Body of pancreas (tissue), 4 donors: ENCODE results near the gene CTBP1. TPM values are rescaled to one million over a fixed set of nuclear protein-coding genes. Genes with fewer than 3 reads are reported as not detected.

Experiments
- ATAC-seq: fragments of 150-250 bp; one replicate; pipeline ENCODE4 v1.9.1; 2016
- DNase-seq, 4 donors: peaks; one replicate each; pipeline ENCODE4 v3.0.0-alpha.2; 2019
- H3K27ac ChIP-seq, 4 donors: fragments of 200-600 bp; sonication (generic); 1 replicate in 3 of 4; 2 replicates in 1 of 4; pipeline versions ENCODE4 v1.5.1 to v1.6.1; 2016 to 2019; ENCODE audit warnings: mild to moderate bottlenecking in 1 of 4, mixed read lengths in 1 of 4, moderate library complexity in 1 of 4
- H3K27me3 ChIP-seq, 2 donors: fragments of 200-600 bp; sonication (generic); one replicate each; pipeline ENCODE4 v1.6.0; 2016; ENCODE audit warnings: mild to moderate bottlenecking in 1 of 2
- H3K36me3 ChIP-seq, 2 donors: fragments of 200-600 bp; sonication (generic); replicated peaks in 1 of 2; 2 replicates each; pipeline ENCODE4 v1.5.1; 2016; ENCODE audit warnings: low read depth in 2 of 2; ENCODE audit not compliant: insufficient read depth in 1 of 2
- H3K4me1 ChIP-seq: fragments of 200-600 bp; sonication (generic); one replicate; pipeline ENCODE4 v1.6.0; 2016
- H3K4me3 ChIP-seq, 2 donors: fragments of 200-600 bp; sonication (generic); 1 replicate in 1 of 2; 2 replicates in 1 of 2; pipeline ENCODE4 v1.5.1; 2016 to 2019
- H3K9me3 ChIP-seq, 3 donors: fragments of 200-600 bp; sonication (generic); 1 replicate in 2 of 3; 2 replicates in 1 of 3; pipeline ENCODE4 v1.5.1; 2016
- CTCF ChIP-seq, 7 experiments: fragments of 450-650 bp in 4 of 7; fragments of 200-600 bp in 3 of 7; sonication (generic) in 3 of 7; IDR thresholded peaks; one replicate each; pipeline ENCODE4 v1.5.1; 2016 to 2019; ENCODE audit warnings: antibody characterized with exemption in 7 of 7
- POLR2A ChIP-seq, 3 donors: fragments of 450-650 bp; IDR thresholded peaks; one replicate each; pipeline ENCODE4 v1.6.1; 2016; ENCODE audit warnings: antibody characterized with exemption in 3 of 3, mild to moderate bottlenecking in 2 of 3
- WGBS, 2 donors: methylation state at CpG; one replicate each; pipeline ENCODE4 v1.1.5; 2017; 5-methylcytosine and 5-hydroxymethylcytosine counted together
- intact Hi-C: fragments of 100-400 bp; cut with DNase I; formaldehyde crosslinking; loops from one replicate; pipeline ENCODE4 v1.15.1; 2023
- total RNA-seq, 2 donors: library from RNA; depleted of rRNA; stranded (reverse); fragments of >200 nt; gene quantifications; one replicate each; pipeline ENCODE4 v1.1.0, GENCODE V29; 2016

CTBP1 gene
- total RNA-seq, 2 donors from 2014 or later: 148 to 458 TPM

- H3K27ac ChIP-seq: no peak overlapping the region
- no peaks in the 10 kb centered on the region for H3K9me3 ChIP-seq
- H3K4me1 ChIP-seq: no peaks in the 10 kb centered on the region
- H3K36me3 ChIP-seq: no peaks in the 10 kb centered on the region
- DNase-seq: no peak
- WGBS, 2 donors: 85 to 95% methylated on average over 2 of the region's 2 CpGs
- TF ChIP-seq POLR2A (IDR thresholded peaks at IDR 0.05) (no peak), CTCF (IDR thresholded peaks at IDR 0.05) (no peak)
- no peaks in the 10 kb centered on the region for H3K27me3 ChIP-seq
- ATAC-seq: no peak
- H3K4me3 ChIP-seq: no peak overlapping the region
- intact Hi-C loops: no loop called here
Measured at GRCh38 chr4:1258457-1258856, 9.5 kb upstream of the CTBP1 start.

GRCh38 chr4:1255699-1256098, 6.8 kb upstream of the CTBP1 start:
- Histone ChIP-seq H3K4me1 (peaks cover 10% of the 10 kb centered on the region), H3K27ac (no peak overlapping the region), H3K36me3 (no peaks in the 10 kb centered on the region), H3K4me3 (no peak overlapping the region), H3K27me3 (no peaks in the 10 kb centered on the region), H3K9me3 (no peaks in the 10 kb centered on the region)
- 97 to 100% methylated on average over 2 of the region's 2 CpGs for WGBS, 2 donors
- DNase-seq (no peak), ATAC-seq (no peak)
- intact Hi-C loops: no loop called here
- TF ChIP-seq POLR2A (IDR thresholded peaks at IDR 0.05) (no peak), CTCF (IDR thresholded peaks at IDR 0.05) (no peak)

- ATAC-seq (no peak), DNase-seq (no peak)
- Histone ChIP-seq H3K4me3 (no peak overlapping the region), H3K36me3 (no peaks in the 10 kb centered on the region), H3K27ac (no peak overlapping the region), H3K27me3 (no peaks in the 10 kb centered on the region), H3K9me3 (no peaks in the 10 kb centered on the region), H3K4me1 (peaks cover 16% of the 10 kb centered on the region)
- intact Hi-C loops: no loop called here
- 90 to 96% methylated on average over 4 of the region's 4 CpGs for WGBS, 2 donors
- TF ChIP-seq POLR2A (IDR thresholded peaks at IDR 0.05): no peak
- no peak for TF ChIP-seq CTCF (IDR thresholded peaks at IDR 0.05)
Measured at GRCh38 chr4:1255151-1255550, 6.2 kb upstream of the CTBP1 start.

GRCh38 chr4:1253831-1254230, 4.9 kb upstream of the CTBP1 start:
- no peaks in the 10 kb centered on the region for H3K36me3 ChIP-seq
- intact Hi-C loops: loop anchor here (5.0 kb wide), 1 partner anchor 88 kb away; no protein-coding TSS in a partner anchor
- H3K4me3 ChIP-seq: no peak overlapping the region
- H3K27me3 ChIP-seq: no peaks in the 10 kb centered on the region
- ATAC-seq (no peak), DNase-seq (no peak)
- TF ChIP-seq CTCF (IDR thresholded peaks at IDR 0.05) (no peak), POLR2A (IDR thresholded peaks at IDR 0.05) (no peak)
- no peaks in the 10 kb centered on the region for H3K9me3 ChIP-seq
- WGBS, 2 donors: 89 to 99% methylated on average over 5 of the region's 5 CpGs
- peaks cover 20% of the 10 kb centered on the region for H3K4me1 ChIP-seq
- no peak overlapping the region for H3K27ac ChIP-seq

- no peak for DNase-seq
- H3K27ac ChIP-seq: no peak overlapping the region
- H3K36me3 ChIP-seq: no peaks in the 10 kb centered on the region
- no peaks in the 10 kb centered on the region for H3K27me3 ChIP-seq
- no peaks in the 10 kb centered on the region for H3K9me3 ChIP-seq
- no peak overlapping the region for H3K4me3 ChIP-seq
- TF ChIP-seq CTCF (IDR thresholded peaks at IDR 0.05): no peak
- TF ChIP-seq POLR2A (IDR thresholded peaks at IDR 0.05): no peak
- peaks cover 20% of the 10 kb centered on the region for H3K4me1 ChIP-seq
- ATAC-seq: no peak
- intact Hi-C loops: loop anchor here (5.0 kb wide), 1 partner anchor 89 kb away; no protein-coding TSS in a partner anchor
- WGBS, 2 donors: 94 to 97% methylated on average over 6 of the region's 6 CpGs
Measured at GRCh38 chr4:1252928-1253492, 4.1 kb upstream of the CTBP1 start.
